Measurements from ENCODE around the gene KCTD10.
"Not testable (repeated sequence)": the region's sequence is repeated elsewhere in the genome, so short reads cannot be mapped to it uniquely, and the experiment has no call there.

The KCTD10 gene

GRCh38 chr12:109475993-109476806 is 900 bp downstream of the KCTD10 start:
- no peaks in the 10 kb centered on the region for H3K36me3 ChIP-seq (ENCODE audit: control insufficient read depth, insufficient read depth, low read length)
- H3K79me2 ChIP-seq (ENCODE audit: control insufficient read depth, insufficient read depth, low read length): peaks cover 57% of the 10 kb centered on the region
- peak overlapping the region; percentile 80 for H2AK5ac ChIP-seq (ENCODE audit: low read length)
- H4K8ac ChIP-seq (ENCODE audit: low read depth, low read length): no peak overlapping the region
- H3K18ac ChIP-seq (ENCODE audit: low read length): no peak overlapping the region
- no peak overlapping the region for H3K4ac ChIP-seq (ENCODE audit: low read depth, low read length)
- no peak overlapping the region for H2BK120ac ChIP-seq (ENCODE audit: low read depth, low read length)
- peak overlapping the region; percentile 97 for H3K4me2 ChIP-seq (ENCODE audit: low read length)
- H2BK5ac ChIP-seq (ENCODE audit: low read length): no peak overlapping the region
- H3K27me3 ChIP-seq (ENCODE audit: insufficient read depth, low read length, poor library complexity): no peaks in the 10 kb centered on the region
- H3K56ac ChIP-seq (ENCODE audit: low read length): peak overlapping the region; percentile 98
- H3K9ac ChIP-seq (ENCODE audit: low read length): peak overlapping the region; percentile 76
- peak; percentile 13 for DNase-seq
- WGBS (ENCODE audit: extremely low coverage, insufficient coverage, low lambda C conversion rate): no CpG with 5 or more reads among the region's 19 CpGs
- no peak overlapping the region for H2BK15ac ChIP-seq (replicated peaks; ENCODE audit: low read depth)
- peaks cover 29% of the 10 kb centered on the region for H3K79me1 ChIP-seq (ENCODE audit: low read length)
- no peak overlapping the region for H3K23ac ChIP-seq (ENCODE audit: low read length)
- H3K4me1 ChIP-seq (ENCODE audit: control insufficient read depth, low read depth, low read length): peaks cover 6% of the 10 kb centered on the region
- H3K27ac ChIP-seq (ENCODE audit: low read depth, low read length): peak overlapping the region; percentile 83
- H4K5ac ChIP-seq (ENCODE audit: low read length): peak overlapping the region; percentile 23
- peak overlapping the region; percentile 88 for H3K4me3 ChIP-seq (ENCODE audit: low read length)

DNA sequence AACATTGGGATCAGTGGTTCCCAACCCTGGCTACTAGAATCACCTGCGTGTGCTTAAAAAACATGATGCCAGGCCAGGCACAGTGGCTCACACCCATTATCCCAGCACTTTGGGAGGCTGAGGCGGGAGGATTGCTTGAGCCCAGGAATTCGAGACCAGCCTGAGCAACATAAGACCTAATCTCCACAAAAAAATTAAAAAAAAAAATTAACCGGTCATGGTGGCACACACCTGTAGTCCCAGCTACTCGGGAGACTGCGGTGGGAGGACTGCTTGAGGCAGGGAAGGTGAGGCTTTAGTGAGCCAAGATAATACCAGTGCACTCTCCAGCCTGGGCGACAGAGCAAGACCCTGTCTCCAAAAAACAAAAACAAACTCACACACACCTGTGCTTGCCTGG is 2.0 kb downstream of the KCTD10 start:
- Histone ChIP-seq H4K8ac (ENCODE audit: low read depth, low read length) (no peak overlapping the region), H3K9ac (ENCODE audit: low read length) (no peak overlapping the region), H2BK5ac (ENCODE audit: low read length) (no peak overlapping the region), H3K79me1 (ENCODE audit: low read length) (peaks cover 35% of the 10 kb centered on the region), H3K23ac (ENCODE audit: low read length) (no peak overlapping the region), H3K4me3 (ENCODE audit: low read length) (no peak overlapping the region), H3K4ac (ENCODE audit: low read depth, low read length) (no peak overlapping the region), H2BK15ac (replicated peaks; ENCODE audit: low read depth) (no peak overlapping the region), H3K27me3 (ENCODE audit: insufficient read depth, low read length, poor library complexity) (no peaks in the 10 kb centered on the region), H3K27ac (ENCODE audit: low read depth, low read length) (no peak overlapping the region), H3K18ac (ENCODE audit: low read length) (no peak overlapping the region), H3K4me2 (ENCODE audit: low read length) (no peak overlapping the region), H3K4me1 (ENCODE audit: control insufficient read depth, low read depth, low read length) (peaks cover 6% of the 10 kb centered on the region), H4K5ac (ENCODE audit: low read length) (no peak overlapping the region), H3K56ac (ENCODE audit: low read length) (no peak overlapping the region), H3K79me2 (ENCODE audit: control insufficient read depth, insufficient read depth, low read length) (peaks cover 67% of the 10 kb centered on the region), H2AK5ac (ENCODE audit: low read length) (no peak overlapping the region), H3K36me3 (ENCODE audit: control insufficient read depth, insufficient read depth, low read length) (no peaks in the 10 kb centered on the region), H2BK120ac (ENCODE audit: low read depth, low read length) (no peak overlapping the region)
- no CpG with 5 or more reads among the region's 7 CpGs for WGBS (ENCODE audit: extremely low coverage, insufficient coverage, low lambda C conversion rate)
- no peak for DNase-seq

- Histone ChIP-seq H3K79me2 (ENCODE audit: control insufficient read depth, insufficient read depth, low read length) (peaks cover 77% of the 10 kb centered on the region), H3K79me1 (ENCODE audit: low read length) (peaks cover 43% of the 10 kb centered on the region)
- no CpG with 5 or more reads among the region's 16 CpGs for WGBS (ENCODE audit: extremely low coverage, insufficient coverage, low lambda C conversion rate)
- H3K9ac ChIP-seq (ENCODE audit: low read length); DNase-seq; H2BK15ac ChIP-seq (replicated peaks; ENCODE audit: low read depth); H4K8ac ChIP-seq (ENCODE audit: low read depth, low read length); H3K4me1 ChIP-seq (ENCODE audit: control insufficient read depth, low read depth, low read length); H2AK5ac ChIP-seq (ENCODE audit: low read length); H2BK5ac ChIP-seq (ENCODE audit: low read length); H3K27me3 ChIP-seq (ENCODE audit: insufficient read depth, low read length, poor library complexity); H3K18ac ChIP-seq (ENCODE audit: low read length); H3K4me3 ChIP-seq (ENCODE audit: low read length); H3K4ac ChIP-seq (ENCODE audit: low read depth, low read length); H3K27ac ChIP-seq (ENCODE audit: low read depth, low read length); H3K23ac ChIP-seq (ENCODE audit: low read length); H3K4me2 ChIP-seq (ENCODE audit: low read length); H3K36me3 ChIP-seq (ENCODE audit: control insufficient read depth, insufficient read depth, low read length); H2BK120ac ChIP-seq (ENCODE audit: low read depth, low read length); H3K56ac ChIP-seq (ENCODE audit: low read length); H4K5ac ChIP-seq (ENCODE audit: low read length): not testable (repeated sequence)
These were observed 3.4 kb downstream of the KCTD10 start for GRCh38 chr12:109473526-109474270.

DNA sequence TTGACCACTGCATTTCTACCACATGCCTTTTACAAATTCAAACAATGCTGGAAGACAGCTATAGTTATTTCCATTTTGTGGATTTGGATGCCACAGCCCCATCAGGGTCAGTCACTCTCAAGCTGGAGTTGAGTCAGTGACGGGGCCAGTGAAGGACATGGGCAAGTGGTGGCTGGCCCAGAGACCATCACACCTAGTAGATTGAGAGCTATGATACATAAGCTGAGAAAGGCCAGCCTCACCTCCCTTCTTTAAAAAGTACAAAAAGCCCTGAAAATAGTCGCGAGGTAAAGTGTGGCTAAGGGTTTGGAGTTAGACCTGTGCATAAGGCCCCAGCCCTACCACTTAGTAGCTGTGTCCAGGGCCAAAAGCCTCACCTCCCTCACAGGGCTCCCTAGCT is 4.1 kb downstream of the KCTD10 start:
- peaks cover 79% of the 10 kb centered on the region for H3K79me2 ChIP-seq (ENCODE audit: control insufficient read depth, insufficient read depth, low read length)
- H3K27me3 ChIP-seq (ENCODE audit: insufficient read depth, low read length, poor library complexity): no peaks in the 10 kb centered on the region
- no peak overlapping the region for H2BK15ac ChIP-seq (replicated peaks; ENCODE audit: low read depth)
- H4K8ac ChIP-seq (ENCODE audit: low read depth, low read length): no peak overlapping the region
- no peak overlapping the region for H3K56ac ChIP-seq (ENCODE audit: low read length)
- H3K4me2 ChIP-seq (ENCODE audit: low read length): no peak overlapping the region
- peaks cover 7% of the 10 kb centered on the region for H3K4me1 ChIP-seq (ENCODE audit: control insufficient read depth, low read depth, low read length)
- no peak overlapping the region for H4K5ac ChIP-seq (ENCODE audit: low read length)
- no peak overlapping the region for H3K27ac ChIP-seq (ENCODE audit: low read depth, low read length)
- WGBS (ENCODE audit: extremely low coverage, insufficient coverage, low lambda C conversion rate): no CpG with 5 or more reads among the region's 3 CpGs
- H3K4ac ChIP-seq (ENCODE audit: low read depth, low read length): no peak overlapping the region
- peaks cover 5% of the 10 kb centered on the region for H3K36me3 ChIP-seq (ENCODE audit: control insufficient read depth, insufficient read depth, low read length)
- H3K18ac ChIP-seq (ENCODE audit: low read length): no peak overlapping the region
- no peak overlapping the region for H3K9ac ChIP-seq (ENCODE audit: low read length)
- H3K4me3 ChIP-seq (ENCODE audit: low read length): no peak overlapping the region
- DNase-seq: no peak
- H2BK120ac ChIP-seq (ENCODE audit: low read depth, low read length): no peak overlapping the region
- no peak overlapping the region for H2BK5ac ChIP-seq (ENCODE audit: low read length)
- H3K79me1 ChIP-seq (ENCODE audit: low read length): peaks cover 45% of the 10 kb centered on the region
- H3K23ac ChIP-seq (ENCODE audit: low read length): no peak overlapping the region
- no peak overlapping the region for H2AK5ac ChIP-seq (ENCODE audit: low read length)

- no peak overlapping the region for H3K4me2 ChIP-seq (ENCODE audit: low read length)
- WGBS (ENCODE audit: extremely low coverage, insufficient coverage, low lambda C conversion rate): no CpG with 5 or more reads among the region's 10 CpGs
- H4K8ac ChIP-seq (ENCODE audit: low read depth, low read length): no peak overlapping the region
- no peak overlapping the region for H3K27ac ChIP-seq (ENCODE audit: low read depth, low read length)
- no peak overlapping the region for H4K5ac ChIP-seq (ENCODE audit: low read length)
- no peak overlapping the region for H3K4ac ChIP-seq (ENCODE audit: low read depth, low read length)
- H3K18ac ChIP-seq (ENCODE audit: low read length): no peak overlapping the region
- peaks cover 53% of the 10 kb centered on the region for H3K79me1 ChIP-seq (ENCODE audit: low read length)
- peaks cover 2% of the 10 kb centered on the region for H3K4me1 ChIP-seq (ENCODE audit: control insufficient read depth, low read depth, low read length)
- no peak overlapping the region for H3K56ac ChIP-seq (ENCODE audit: low read length)
- DNase-seq: no peak
- H2BK5ac ChIP-seq (ENCODE audit: low read length): no peak overlapping the region
- no peak overlapping the region for H2BK120ac ChIP-seq (ENCODE audit: low read depth, low read length)
- no peak overlapping the region for H3K23ac ChIP-seq (ENCODE audit: low read length)
- peaks cover 86% of the 10 kb centered on the region for H3K79me2 ChIP-seq (ENCODE audit: control insufficient read depth, insufficient read depth, low read length)
- H3K9ac ChIP-seq (ENCODE audit: low read length): no peak overlapping the region
- no peak overlapping the region for H3K4me3 ChIP-seq (ENCODE audit: low read length)
- H3K36me3 ChIP-seq (ENCODE audit: control insufficient read depth, insufficient read depth, low read length): peaks cover 6% of the 10 kb centered on the region
- no peak overlapping the region for H2AK5ac ChIP-seq (ENCODE audit: low read length)
- H3K27me3 ChIP-seq (ENCODE audit: insufficient read depth, low read length, poor library complexity): no peaks in the 10 kb centered on the region
- no peak overlapping the region for H2BK15ac ChIP-seq (replicated peaks; ENCODE audit: low read depth)
These were observed 7.6 kb downstream of the KCTD10 start for GRCh38 chr12:109469517-109469916.
